HG03103 (cell line): ENCODE data around the gene NUF2.

Source experiments
- ATAC-seq: cut with Tn5 transposase; IDR thresholded peaks from one replicate; pipeline ENCODE4 v1.9.1; 2021; ENCODE audit warnings: low read depth; ENCODE audit not compliant: unreplicated experiment

NUF2 gene

DNA sequence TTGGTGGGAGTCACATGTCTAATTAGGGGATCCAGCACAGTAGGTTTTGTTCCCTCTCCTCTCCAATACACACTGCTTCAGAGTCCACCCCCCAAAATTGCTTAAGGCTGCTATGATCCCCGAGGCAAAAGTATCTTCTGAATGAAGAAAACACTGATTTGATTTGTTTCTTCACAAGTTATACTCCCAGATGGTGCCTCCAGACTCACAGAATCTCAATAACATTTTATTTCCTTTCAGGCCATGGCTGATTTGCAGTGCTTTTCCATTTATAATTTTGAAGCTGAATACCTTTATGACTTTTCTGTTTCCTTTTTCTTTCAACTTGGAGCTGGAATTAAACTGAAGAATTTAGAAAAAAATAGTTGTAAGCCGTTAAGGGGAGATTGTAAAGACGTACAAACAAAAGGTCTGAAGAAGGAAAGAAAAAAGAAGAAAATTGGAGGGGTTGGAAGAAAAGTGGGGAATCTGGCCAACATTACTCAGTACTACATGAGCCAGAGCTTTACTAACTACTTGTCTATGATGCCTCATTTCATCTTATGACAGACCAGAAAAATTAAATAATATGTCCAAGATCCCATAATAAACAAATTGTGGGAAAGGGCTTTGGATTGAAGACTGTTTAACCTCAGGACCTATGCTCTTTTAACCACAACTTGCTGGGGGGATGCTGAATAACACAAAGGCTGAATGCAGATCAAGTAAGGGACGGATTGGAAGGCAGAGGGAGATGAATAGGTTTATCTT is 75.9 kb downstream of the NUF2 start:
- no peak for ATAC-seq

DNA sequence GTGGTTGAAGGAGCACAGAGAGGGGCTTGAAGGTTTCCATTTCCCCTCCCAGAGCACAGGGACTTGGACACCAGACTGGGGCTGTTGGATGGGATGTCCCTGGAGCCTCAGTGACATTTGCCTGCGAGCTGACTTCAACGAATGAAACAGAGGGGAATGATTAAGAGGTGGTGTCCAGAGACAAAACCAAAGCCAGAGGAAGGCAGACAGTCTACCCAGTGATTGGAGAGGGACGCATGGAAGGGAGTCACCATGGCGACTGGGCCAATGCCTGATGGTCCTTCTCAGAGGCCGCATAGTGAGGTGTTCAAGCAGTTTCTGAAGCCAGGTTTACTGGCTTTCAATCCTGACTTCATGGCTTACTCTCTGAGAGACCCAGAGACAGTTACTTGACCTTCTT is 77.2 kb downstream of the NUF2 start:
- ATAC-seq, result no peak

DNA sequence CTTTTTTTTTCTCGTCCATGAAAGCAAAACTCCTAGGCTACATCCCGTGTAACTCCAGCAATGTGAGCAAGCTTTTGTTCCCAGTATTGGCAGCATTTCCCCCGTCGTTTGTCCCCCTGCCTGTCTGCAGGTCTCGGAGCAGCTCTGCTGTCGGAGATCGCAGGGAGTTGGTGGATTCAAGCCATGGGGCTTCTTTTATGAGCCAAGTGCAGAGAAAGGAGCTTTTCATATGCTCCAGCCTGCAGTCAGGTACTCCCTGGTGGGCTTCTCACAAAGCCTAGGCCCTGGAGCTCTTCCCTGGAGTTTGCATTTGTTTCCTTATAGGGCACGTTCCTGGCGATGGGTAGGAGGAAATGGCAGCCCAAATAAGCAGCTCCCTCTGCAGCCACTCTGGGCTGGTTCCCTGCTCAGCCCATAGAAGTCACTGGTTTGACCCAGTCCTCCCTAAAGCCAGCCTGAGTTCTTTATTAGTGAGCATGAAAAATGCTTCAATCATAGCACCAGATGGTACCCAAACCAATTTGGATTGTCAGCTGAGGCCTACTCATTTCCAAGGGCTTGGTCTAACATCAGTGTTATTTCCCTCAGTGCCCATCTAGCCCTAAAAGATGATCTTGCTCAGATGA is 78.3 kb downstream of the NUF2 start:
- ATAC-seq, result no peak

- ATAC-seq, result no peak
Observed at GRCh38 chr1:163401211-163401610, 79.5 kb downstream of the NUF2 start.
